ENCODE results near the gene C11orf16.

Gene C11orf16

GRCh38 chr11:8971924-8972316, 39.2 kb upstream of the C11orf16 start:
- WGBS, 2 donors (ENCODE audit: extremely low coverage in 2 of 2, insufficient read length in 2 of 2, insufficient replicate concordance in 1 of 2), result no CpG with 5 or more reads among the region's 1 CpG
- Histone ChIP-seq H3K23ac (ENCODE audit: low read depth, low read length, poor library complexity) (no peak overlapping the region), H3K4me1 (ENCODE audit: control insufficient read depth in 2 of 2, insufficient read depth in 1 of 2, low read depth in 1 of 2, low read length in 2 of 2) (no peaks in the 10 kb centered on the region), H3K27ac (replicated peaks; ENCODE audit: low read length) (no peak overlapping the region), H4K91ac (ENCODE audit: low read depth, low read length, poor library complexity) (no peak overlapping the region), H2AFZ (ENCODE audit: low read length) (no peak overlapping the region), H2BK15ac (ENCODE audit: low read length) (no peak overlapping the region), H3K79me1 (ENCODE audit: low read depth, low read length) (no peaks in the 10 kb centered on the region), H3K4me3 (ENCODE audit: low read length in 2 of 2) (no peak overlapping the region), H2BK120ac (ENCODE audit: low read depth, low read length) (no peak overlapping the region), H3K14ac (ENCODE audit: low read length) (no peak overlapping the region), H3K4me2 (ENCODE audit: insufficient read depth, low read length, poor library complexity, severe bottlenecking) (no peak overlapping the region), H3K9ac (ENCODE audit: low read depth, low read length, poor library complexity) (no peak overlapping the region), H4K8ac (ENCODE audit: low read depth, low read length) (no peak overlapping the region), H2BK5ac (ENCODE audit: low read length) (no peak overlapping the region), H3K36me3 (replicated peaks in 1 of 2; ENCODE audit: control insufficient read depth in 2 of 2, insufficient read depth in 2 of 2, low read length in 2 of 2) (peaks cover 0 to 5% of the 10 kb centered on the region in 2 donors), H2BK12ac (ENCODE audit: low read length) (no peak overlapping the region), H3K9me3 (replicated peaks in 1 of 2; ENCODE audit: control insufficient read depth in 2 of 2, insufficient read depth in 1 of 2, low read depth in 1 of 2, low read length in 2 of 2) (no peaks in the 10 kb centered on the region), H3K27me3 (ENCODE audit: control insufficient read depth in 3 of 3, insufficient read depth in 3 of 3, low read depth in 1 of 3, low read length in 3 of 3) (no peaks in the 10 kb centered on the region), H3K4ac (ENCODE audit: low read length) (no peak overlapping the region), H3K18ac (ENCODE audit: low read length) (no peak overlapping the region), H2AK5ac (ENCODE audit: low read depth, low read length) (no peak overlapping the region)
- no peak for DNase-seq (ENCODE audit: low spot score)

- no peak overlapping the region for H3K4ac ChIP-seq (ENCODE audit: low read length)
- no peak overlapping the region for H3K14ac ChIP-seq (ENCODE audit: low read length)
- no peak for DNase-seq (ENCODE audit: low spot score)
- H3K27ac ChIP-seq (replicated peaks; ENCODE audit: low read length), result no peak overlapping the region
- H2BK120ac ChIP-seq (ENCODE audit: low read depth, low read length), result no peak overlapping the region
- H2BK5ac ChIP-seq (ENCODE audit: low read length), result no peak overlapping the region
- no peaks in the 10 kb centered on the region for H3K79me1 ChIP-seq (ENCODE audit: low read depth, low read length)
- H3K9me3 ChIP-seq (replicated peaks in 1 of 2; ENCODE audit: control insufficient read depth in 2 of 2, insufficient read depth in 1 of 2, low read depth in 1 of 2, low read length in 2 of 2), result no peaks in the 10 kb centered on the region
- H3K4me3 ChIP-seq (ENCODE audit: low read length in 2 of 2), result no peak overlapping the region
- H3K18ac ChIP-seq (ENCODE audit: low read length), result no peak overlapping the region
- no peak overlapping the region for H3K4me2 ChIP-seq (ENCODE audit: insufficient read depth, low read length, poor library complexity, severe bottlenecking)
- no peak overlapping the region for H2AK5ac ChIP-seq (ENCODE audit: low read depth, low read length)
- H3K23ac ChIP-seq (ENCODE audit: low read depth, low read length, poor library complexity), result no peak overlapping the region
- H3K9ac ChIP-seq (ENCODE audit: low read depth, low read length, poor library complexity), result no peak overlapping the region
- H4K91ac ChIP-seq (ENCODE audit: low read depth, low read length, poor library complexity), result no peak overlapping the region
- H2BK12ac ChIP-seq (ENCODE audit: low read length), result no peak overlapping the region
- no CpG with 5 or more reads among the region's 2 CpGs for WGBS, 2 donors (ENCODE audit: extremely low coverage in 2 of 2, insufficient read length in 2 of 2, insufficient replicate concordance in 1 of 2)
- peaks cover 0 to 5% of the 10 kb centered on the region in 2 donors for H3K36me3 ChIP-seq (replicated peaks in 1 of 2; ENCODE audit: control insufficient read depth in 2 of 2, insufficient read depth in 2 of 2, low read length in 2 of 2)
- no peaks in the 10 kb centered on the region for H3K4me1 ChIP-seq (ENCODE audit: control insufficient read depth in 2 of 2, insufficient read depth in 1 of 2, low read depth in 1 of 2, low read length in 2 of 2)
- H2AFZ ChIP-seq (ENCODE audit: low read length), result no peak overlapping the region
- H4K8ac ChIP-seq (ENCODE audit: low read depth, low read length), result no peak overlapping the region
- no peaks in the 10 kb centered on the region for H3K27me3 ChIP-seq (ENCODE audit: control insufficient read depth in 3 of 3, insufficient read depth in 3 of 3, low read depth in 1 of 3, low read length in 3 of 3)
- no peak overlapping the region for H2BK15ac ChIP-seq (ENCODE audit: low read length)
Observed at GRCh38 chr11:8971196-8971923, 38.6 kb upstream of the C11orf16 start.

DNA sequence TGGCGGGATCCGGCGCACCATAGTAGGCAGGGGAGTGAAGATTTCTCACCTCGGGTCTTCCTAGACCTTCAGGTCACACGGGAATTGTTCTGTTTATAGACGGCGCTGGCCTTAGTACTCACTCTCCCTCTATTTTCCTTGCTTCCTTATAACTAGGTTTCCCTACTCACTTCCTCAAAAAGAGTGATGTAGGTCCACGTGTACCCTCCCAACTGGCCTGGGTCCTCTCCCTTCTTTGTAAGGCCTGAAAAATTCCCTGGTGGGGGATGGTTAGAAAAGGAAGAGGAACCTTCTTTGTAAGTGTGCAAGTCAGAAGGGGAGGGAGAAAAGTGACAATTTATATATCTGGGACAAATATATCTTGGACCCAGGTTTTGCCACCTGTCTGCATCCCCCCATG, 34.4 kb upstream of the C11orf16 start:
- no peak overlapping the region for H4K91ac ChIP-seq (ENCODE audit: low read depth, low read length, poor library complexity)
- no peak overlapping the region for H2BK120ac ChIP-seq (ENCODE audit: low read depth, low read length)
- H3K79me1 ChIP-seq (ENCODE audit: low read depth, low read length), result no peaks in the 10 kb centered on the region
- H2BK15ac ChIP-seq (ENCODE audit: low read length), result no peak overlapping the region
- DNase-seq (ENCODE audit: low spot score), result no peak
- no peaks in the 10 kb centered on the region for H3K9me3 ChIP-seq (replicated peaks in 1 of 2; ENCODE audit: control insufficient read depth in 2 of 2, insufficient read depth in 1 of 2, low read depth in 1 of 2, low read length in 2 of 2)
- H3K23ac ChIP-seq (ENCODE audit: low read depth, low read length, poor library complexity), result no peak overlapping the region
- no peak overlapping the region for H2AK5ac ChIP-seq (ENCODE audit: low read depth, low read length)
- H3K9ac ChIP-seq (ENCODE audit: low read depth, low read length, poor library complexity), result no peak overlapping the region
- H3K27me3 ChIP-seq (ENCODE audit: control insufficient read depth in 3 of 3, insufficient read depth in 3 of 3, low read depth in 1 of 3, low read length in 3 of 3), result no peaks in the 10 kb centered on the region
- no peak overlapping the region for H4K8ac ChIP-seq (ENCODE audit: low read depth, low read length)
- no peak overlapping the region for H3K4ac ChIP-seq (ENCODE audit: low read length)
- no CpG with 5 or more reads among the region's 8 CpGs for WGBS, 2 donors (ENCODE audit: extremely low coverage in 2 of 2, insufficient read length in 2 of 2, insufficient replicate concordance in 1 of 2)
- no peak overlapping the region for H2BK5ac ChIP-seq (ENCODE audit: low read length)
- H3K18ac ChIP-seq (ENCODE audit: low read length), result no peak overlapping the region
- H3K14ac ChIP-seq (ENCODE audit: low read length), result no peak overlapping the region
- no peak overlapping the region for H2AFZ ChIP-seq (ENCODE audit: low read length)
- H3K36me3 ChIP-seq (replicated peaks in 1 of 2; ENCODE audit: control insufficient read depth in 2 of 2, insufficient read depth in 2 of 2, low read length in 2 of 2), result peaks cover 0 to 5% of the 10 kb centered on the region in 2 donors
- H3K4me1 ChIP-seq (ENCODE audit: control insufficient read depth in 2 of 2, insufficient read depth in 1 of 2, low read depth in 1 of 2, low read length in 2 of 2), result peaks cover 3 to 8% of the 10 kb centered on the region in 2 donors
- no peak overlapping the region for H2BK12ac ChIP-seq (ENCODE audit: low read length)
- H3K4me3 ChIP-seq (ENCODE audit: low read length in 2 of 2), result no peak overlapping the region
- H3K27ac ChIP-seq (replicated peaks; ENCODE audit: low read length), result no peak overlapping the region
- no peak overlapping the region for H3K4me2 ChIP-seq (ENCODE audit: insufficient read depth, low read length, poor library complexity, severe bottlenecking)

DNA sequence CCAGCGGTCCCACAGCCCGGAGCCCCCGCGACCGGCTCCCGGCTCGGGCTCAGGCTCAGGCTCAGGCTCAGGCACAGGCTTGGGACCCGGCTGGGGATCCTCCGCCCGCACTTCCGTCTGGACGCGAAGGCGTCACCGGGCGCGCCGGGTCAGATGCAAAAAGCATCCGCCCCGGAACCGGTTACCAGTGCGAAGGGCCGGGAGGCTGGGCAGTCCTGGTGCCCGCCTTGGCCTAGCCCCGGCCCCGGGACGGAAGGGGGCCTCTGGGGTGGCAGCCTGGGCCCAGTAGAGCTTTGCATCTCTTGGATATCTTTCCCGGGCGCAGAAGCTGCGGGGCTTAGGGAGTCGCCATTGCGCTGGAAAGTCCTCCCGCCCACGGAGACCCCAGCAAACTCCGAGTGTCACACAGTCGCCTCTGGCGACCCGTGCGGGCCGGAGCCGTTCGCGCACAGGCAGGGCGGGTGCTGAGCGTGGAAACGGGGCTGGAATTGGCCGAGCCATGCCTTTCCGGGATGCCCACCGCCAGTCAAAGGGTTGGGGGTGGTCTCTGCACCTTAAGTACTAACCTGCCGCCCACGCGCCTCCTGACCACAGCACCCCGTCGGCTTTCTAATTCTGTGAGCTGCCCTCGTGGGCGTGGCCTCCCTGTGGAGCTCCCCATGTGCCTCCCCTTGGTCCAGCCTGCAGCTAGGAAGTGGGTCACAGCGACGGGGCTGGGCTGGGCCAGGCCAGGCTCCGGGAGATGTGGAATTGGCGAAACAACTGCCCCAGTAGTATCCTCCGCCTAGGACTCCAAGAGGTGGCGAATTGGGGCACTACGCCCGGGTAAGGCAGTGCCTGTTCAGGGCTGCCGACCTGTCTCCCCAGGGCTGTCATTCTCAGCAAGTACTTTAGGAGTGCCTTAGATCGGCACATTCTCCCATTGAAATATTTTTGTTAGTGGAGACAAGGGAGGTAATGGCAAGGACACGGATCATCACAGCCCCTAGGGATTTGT, 31.9 kb upstream of the C11orf16 start, which contains the start of gene TMEM9B:
Gene TMEM9B (minus strand): TSS at position 119 of the 997 bp plus-strand sequence. CDS start 129 bp downstream, outside the sequence.
- no CpG with 5 or more reads among the region's 67 CpGs for WGBS, 2 donors (ENCODE audit: extremely low coverage in 2 of 2, insufficient read length in 2 of 2, insufficient replicate concordance in 1 of 2)
- H2BK120ac ChIP-seq (ENCODE audit: low read depth, low read length), result no peak within 1 kb of the TSS
- no peaks in the 10 kb centered on the region for H3K79me1 ChIP-seq (ENCODE audit: low read depth, low read length)

More for the DNA sequence above, 31.9 kb upstream of the C11orf16 start, which contains the start of gene TMEM9B:
- Histone ChIP-seq H3K27ac (replicated peaks; ENCODE audit: low read length) (peak within 1 kb of the TSS; percentile 90), H3K4ac (ENCODE audit: low read length) (no peak within 1 kb of the TSS), H3K9me3 (replicated peaks in 1 of 2; ENCODE audit: control insufficient read depth in 2 of 2, insufficient read depth in 1 of 2, low read depth in 1 of 2, low read length in 2 of 2) (no peaks in the 10 kb centered on the region), H2BK5ac (ENCODE audit: low read length) (peak within 1 kb of the TSS; percentile 27), H3K23ac (ENCODE audit: low read depth, low read length, poor library complexity) (peak within 1 kb of the TSS; percentile 90), H3K14ac (ENCODE audit: low read length) (peak within 1 kb of the TSS; percentile 50), H4K91ac (ENCODE audit: low read depth, low read length, poor library complexity) (no peak within 1 kb of the TSS), H2AFZ (ENCODE audit: low read length) (peak within 1 kb of the TSS; percentile 100), H2BK12ac (ENCODE audit: low read length) (no peak within 1 kb of the TSS), H2AK5ac (ENCODE audit: low read depth, low read length) (no peak within 1 kb of the TSS), H4K8ac (ENCODE audit: low read depth, low read length) (peak within 1 kb of the TSS; percentile 55), H3K9ac (ENCODE audit: low read depth, low read length, poor library complexity) (peak within 1 kb of the TSS; percentile 92), H3K4me3 (ENCODE audit: low read length in 2 of 2) (peak within 1 kb of the TSS; percentile 95 to 99), H3K4me2 (ENCODE audit: insufficient read depth, low read length, poor library complexity, severe bottlenecking) (peak within 1 kb of the TSS; percentile 97), H3K4me1 (ENCODE audit: control insufficient read depth in 2 of 2, insufficient read depth in 1 of 2, low read depth in 1 of 2, low read length in 2 of 2) (peaks cover 3 to 10% of the 10 kb centered on the region in 2 donors), H3K36me3 (replicated peaks in 1 of 2; ENCODE audit: control insufficient read depth in 2 of 2, insufficient read depth in 2 of 2, low read length in 2 of 2) (peaks cover 0 to 5% of the 10 kb centered on the region in 2 donors), H2BK15ac (ENCODE audit: low read length) (peak within 1 kb of the TSS; percentile 49), H3K27me3 (ENCODE audit: control insufficient read depth in 3 of 3, insufficient read depth in 3 of 3, low read depth in 1 of 3, low read length in 3 of 3) (no peaks in the 10 kb centered on the region), H3K18ac (ENCODE audit: low read length) (peak within 1 kb of the TSS; percentile 89)
- DNase-seq (ENCODE audit: low spot score), result peak; percentile 76
